ENCODE data around the gene DCBLD2. TPM values are rescaled to one million over a fixed set of nuclear protein-coding genes. Genes with fewer than 3 reads are reported as not detected.
A peak's percentile ranks its signal among the peaks of the same experiment; 100 is the strongest.

DCBLD2 gene
- total RNA-seq, 1 experiment from 2014 or later, result 265 TPM

DNA sequence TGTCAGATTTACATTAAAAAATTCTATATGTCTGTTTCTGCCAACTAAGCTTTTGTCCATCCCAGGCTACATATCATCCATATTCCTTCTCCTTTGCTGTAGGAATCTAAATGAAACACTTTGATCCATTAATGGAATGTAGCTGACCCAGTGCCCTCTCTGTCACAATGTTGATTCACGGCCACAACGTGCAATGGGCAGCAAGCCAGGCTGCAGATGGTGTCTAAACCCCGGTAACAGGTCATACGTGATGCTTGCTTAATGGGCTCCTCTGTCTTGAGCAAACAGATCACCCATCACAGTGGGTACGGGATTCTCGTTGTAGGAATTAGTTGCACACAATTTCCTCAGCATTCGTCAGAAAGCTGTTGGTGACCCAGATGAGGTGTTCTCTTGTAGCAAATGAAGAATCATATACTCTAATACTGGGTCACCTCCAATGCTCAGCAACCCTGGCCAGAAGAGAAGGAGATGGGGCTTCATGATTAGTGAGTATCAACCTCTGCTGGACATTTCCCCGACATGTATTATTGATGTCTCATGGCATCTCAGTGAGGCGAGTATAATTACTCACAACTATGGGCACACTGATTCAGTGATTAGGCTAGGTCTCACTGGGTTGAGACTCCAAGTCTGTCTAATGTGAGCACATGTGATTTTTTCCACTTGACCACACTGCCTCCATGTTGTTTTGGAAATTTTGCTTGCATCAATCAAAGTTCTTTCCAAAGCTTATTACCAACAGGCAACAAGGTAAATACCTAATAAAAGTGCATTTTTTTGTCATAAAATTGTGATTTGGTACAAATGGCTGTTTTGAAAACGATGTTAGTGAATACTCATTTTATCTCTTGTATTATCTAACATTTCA lies 12.9 kb upstream of the DCBLD2 start:
- peak; percentile 93 for DNase-seq
- BruUV-seq (replicated peaks), result TSS peak; percentile 32
- Histone ChIP-seq H3K4me1 (ENCODE audit: insufficient read depth, low read length) (peaks cover 34% of the 10 kb centered on the region), H3K36me3 (ENCODE audit: low read depth, low read length) (no peaks in the 10 kb centered on the region), H3K4me2 (ENCODE audit: low read length) (peak overlapping the region; percentile 7; the same call in 1 of the 2 replicates), H3K9me2 (replicated peaks; ENCODE audit: low read length) (no peaks in the 10 kb centered on the region), H4K20me1 (ENCODE audit: low read length) (no peaks in the 10 kb centered on the region), H3K9me3 (ENCODE audit: low read length) (no peaks in the 10 kb centered on the region), H3K27ac (ENCODE audit: low read length) (peak overlapping the region; percentile 56), H2AFZ (ENCODE audit: low read length) (peak overlapping the region; percentile 56), H3K27me3 (ENCODE audit: low read length) (no peaks in the 10 kb centered on the region), H3K79me2 (ENCODE audit: low read length) (no peaks in the 10 kb centered on the region), H3K4me3 (ENCODE audit: low read length) (no peak overlapping the region), H3K9ac (ENCODE audit: low read length) (no peak overlapping the region), H3F3A (ENCODE audit: low read length, unreplicated experiment) (no peaks in the 10 kb centered on the region)
- intact Hi-C loops (cut with micrococcal nuclease), result no loop called here
- ATAC-seq, result peak; percentile 60
- ChIA-PET CTCF (no interaction called here), POLR2A (ENCODE audit: unreplicated experiment) (interaction anchor here (0.6 kb wide), 1 partner anchor 14 kb away, joined by 4 read pairs; no protein-coding TSS in a partner anchor)
- TF ChIP-seq, protein P1, sequence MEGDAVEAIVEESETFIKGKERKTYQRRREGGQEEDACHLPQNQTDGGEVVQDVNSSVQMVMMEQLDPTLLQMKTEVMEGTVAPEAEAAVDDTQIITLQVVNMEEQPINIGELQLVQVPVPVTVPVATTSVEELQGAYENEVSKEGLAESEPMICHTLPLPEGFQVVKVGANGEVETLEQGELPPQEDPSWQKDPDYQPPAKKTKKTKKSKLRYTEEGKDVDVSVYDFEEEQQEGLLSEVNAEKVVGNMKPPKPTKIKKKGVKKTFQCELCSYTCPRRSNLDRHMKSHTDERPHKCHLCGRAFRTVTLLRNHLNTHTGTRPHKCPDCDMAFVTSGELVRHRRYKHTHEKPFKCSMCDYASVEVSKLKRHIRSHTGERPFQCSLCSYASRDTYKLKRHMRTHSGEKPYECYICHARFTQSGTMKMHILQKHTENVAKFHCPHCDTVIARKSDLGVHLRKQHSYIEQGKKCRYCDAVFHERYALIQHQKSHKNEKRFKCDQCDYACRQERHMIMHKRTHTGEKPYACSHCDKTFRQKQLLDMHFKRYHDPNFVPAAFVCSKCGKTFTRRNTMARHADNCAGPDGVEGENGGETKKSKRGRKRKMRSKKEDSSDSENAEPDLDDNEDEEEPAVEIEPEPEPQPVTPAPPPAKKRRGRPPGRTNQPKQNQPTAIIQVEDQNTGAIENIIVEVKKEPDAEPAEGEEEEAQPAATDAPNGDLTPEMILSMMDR (conservative IDR thresholded peaks at IDR 0.05; ENCODE audit: low read depth, low read length), result no peak
- TF ChIP-seq EZH2 (IDR thresholded peaks at IDR 0.05; ENCODE audit: low read length, unreplicated experiment) (no peak), EZH2phosphoT487 (IDR thresholded peaks at IDR 0.05; ENCODE audit: borderline replicate concordance, low read length) (no peak)

DNA sequence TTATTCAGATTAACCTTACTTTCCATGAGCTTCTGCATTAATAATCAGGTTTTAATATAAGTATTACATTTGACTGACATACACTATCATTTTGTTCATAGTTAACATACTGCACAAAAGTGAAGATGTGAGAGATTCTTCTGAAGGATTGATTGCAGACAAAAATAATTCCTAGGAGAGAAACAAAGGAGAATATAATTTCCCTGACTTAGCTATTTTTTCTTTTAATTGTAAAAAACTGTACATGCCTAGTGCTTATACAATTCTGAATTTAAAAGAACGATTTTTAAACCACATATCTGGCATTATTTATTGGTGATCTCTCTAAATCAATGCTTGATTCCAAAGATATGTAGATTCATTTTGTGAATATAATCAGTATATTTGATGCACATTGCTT lies 11.0 kb upstream of the DCBLD2 start:
- no peaks in the 10 kb centered on the region for H3K9me3 ChIP-seq (ENCODE audit: low read length)
- ATAC-seq (no peak), DNase-seq (no peak)
- no peak overlapping the region for H3K4me2 ChIP-seq (ENCODE audit: low read length)
- H4K20me1 ChIP-seq (ENCODE audit: low read length), result no peaks in the 10 kb centered on the region
- no peak overlapping the region for H3K9ac ChIP-seq (ENCODE audit: low read length)
- no peak overlapping the region for H3K4me3 ChIP-seq (ENCODE audit: low read length)
- no peak overlapping the region for H3K27ac ChIP-seq (ENCODE audit: low read length)
- H2AFZ ChIP-seq (ENCODE audit: low read length), result no peak overlapping the region
- H3F3A ChIP-seq (ENCODE audit: low read length, unreplicated experiment), result no peaks in the 10 kb centered on the region
- no peaks in the 10 kb centered on the region for H3K27me3 ChIP-seq (ENCODE audit: low read length)
- ChIA-PET POLR2A (ENCODE audit: unreplicated experiment) (no interaction called here), CTCF (no interaction called here)
- H3K9me2 ChIP-seq (replicated peaks; ENCODE audit: low read length), result no peaks in the 10 kb centered on the region
- H3K79me2 ChIP-seq (ENCODE audit: low read length), result no peaks in the 10 kb centered on the region
- BruUV-seq (replicated peaks), result no TSS peak
- intact Hi-C loops (cut with micrococcal nuclease), result no loop called here
- peaks cover 4% of the 10 kb centered on the region; the same call in 1 of the 2 replicates for H3K36me3 ChIP-seq (ENCODE audit: low read depth, low read length)
- H3K4me1 ChIP-seq (ENCODE audit: insufficient read depth, low read length), result peaks cover 26% of the 10 kb centered on the region
- TF ChIP-seq EZH2 (IDR thresholded peaks at IDR 0.05; ENCODE audit: low read length, unreplicated experiment) (no peak), EZH2phosphoT487 (IDR thresholded peaks at IDR 0.05; ENCODE audit: borderline replicate concordance, low read length) (no peak)
- TF ChIP-seq, protein P1 (conservative IDR thresholded peaks at IDR 0.05; ENCODE audit: low read depth, low read length), result no peak

DNA sequence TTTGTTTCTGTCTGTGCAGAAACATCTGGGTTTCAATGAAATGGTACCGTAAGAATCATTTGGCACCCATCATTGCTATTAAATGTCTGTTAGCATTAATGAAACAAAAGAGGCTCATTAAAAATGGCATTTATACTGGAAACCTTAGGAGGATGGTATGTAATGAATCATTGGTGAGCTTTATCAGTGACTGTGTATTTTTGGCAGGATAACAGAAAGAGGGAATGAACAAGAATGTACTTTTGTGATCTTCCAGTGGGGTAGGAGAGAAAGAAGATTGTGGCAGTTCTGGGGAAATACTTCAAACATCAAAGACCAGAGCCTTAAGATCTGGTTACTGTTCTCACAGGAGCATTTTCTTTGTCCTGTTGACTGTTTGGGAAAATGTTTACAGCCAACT lies 4.7 kb upstream of the DCBLD2 start:
- no peaks in the 10 kb centered on the region for H3K9me3 ChIP-seq (ENCODE audit: low read length)
- DNase-seq (peak; percentile 89), ATAC-seq (peak; percentile 19)
- TF ChIP-seq, protein P1 (conservative IDR thresholded peaks at IDR 0.05; ENCODE audit: low read depth, low read length), result no peak
- no peak for TF ChIP-seq EZH2 (IDR thresholded peaks at IDR 0.05; ENCODE audit: low read length, unreplicated experiment)
- peak overlapping the region; percentile 21; the same call in 1 of the 2 replicates for H3K4me3 ChIP-seq (ENCODE audit: low read length)
- H3K9me2 ChIP-seq (replicated peaks; ENCODE audit: low read length), result no peaks in the 10 kb centered on the region
- no peaks in the 10 kb centered on the region for H3K27me3 ChIP-seq (ENCODE audit: low read length)
- no peak overlapping the region for H2AFZ ChIP-seq (ENCODE audit: low read length)
- peak overlapping the region; percentile 67 for H3K27ac ChIP-seq (ENCODE audit: low read length)
- H3K79me2 ChIP-seq (ENCODE audit: low read length), result peaks cover 35% of the 10 kb centered on the region
- no peaks in the 10 kb centered on the region for H4K20me1 ChIP-seq (ENCODE audit: low read length)
- peaks cover 4% of the 10 kb centered on the region; the same call in 1 of the 2 replicates for H3K36me3 ChIP-seq (ENCODE audit: low read depth, low read length)
- BruUV-seq (replicated peaks), result no TSS peak
- ChIA-PET POLR2A (ENCODE audit: unreplicated experiment) (no interaction called here), CTCF (no interaction called here)
- H3K9ac ChIP-seq (ENCODE audit: low read length), result peak overlapping the region; percentile 30
- peaks cover 6% of the 10 kb centered on the region for H3F3A ChIP-seq (ENCODE audit: low read length, unreplicated experiment)
- H3K4me2 ChIP-seq (ENCODE audit: low read length), result peak overlapping the region; percentile 55
- H3K4me1 ChIP-seq (ENCODE audit: insufficient read depth, low read length), result peaks cover 43% of the 10 kb centered on the region
- intact Hi-C loops (cut with micrococcal nuclease), result loop anchor here (1.0 to 2.0 kb wide), 2 partner anchors 17 to 55 kb away; no protein-coding TSS in a partner anchor
